Psoas muscle (tissue), 8 donors: ENCODE measurements around the gene RALA. TPM values are rescaled to one million over a fixed set of nuclear protein-coding genes. Genes with fewer than 3 reads are reported as not detected.
A peak's percentile ranks its signal among the peaks of the same experiment; 100 is the strongest.

ENCODE experiments used
- ATAC-seq, 4 donors: fragments of 200-7000 bp; cut with Tn5 transposase; one replicate each; pipeline ENCODE4 v1.9.1; 2020; ENCODE audit warnings: moderate library complexity in 3 of 4, mild to moderate bottlenecking in 2 of 4
- DNase-seq, 2 donors: peaks; one replicate each; pipeline ENCODE4 v3.0.0-alpha.2; 2020
- H3K27ac ChIP-seq: fragments of 200-600 bp; one replicate; pipeline ENCODE4 v1.8.0; 2022
- H3K27me3 ChIP-seq, 3 donors: fragments of 200-600 bp in 1 of 3; one replicate each; pipeline versions ENCODE4 v1.6.1 to v1.8.0; 2013 to 2022; ENCODE audit warnings: low read length in 2 of 3, mild to moderate bottlenecking in 2 of 3, moderate library complexity in 1 of 3; ENCODE audit not compliant: insufficient read depth in 3 of 3
- H3K36me3 ChIP-seq, 2 donors: fragments of 200-600 bp in 1 of 2; one replicate each; pipeline versions ENCODE4 v1.6.1 to v1.8.0; 2013 to 2022; ENCODE audit warnings: low read depth in 1 of 2, mild to moderate bottlenecking in 1 of 2, moderate library complexity in 1 of 2; ENCODE audit not compliant: insufficient read depth in 1 of 2
- H3K4me1 ChIP-seq: fragments of 200-600 bp; one replicate; pipeline ENCODE4 v1.8.0; 2022
- H3K4me3 ChIP-seq: fragments of 200-600 bp; one replicate; pipeline ENCODE4 v1.8.0; 2022; ENCODE audit warnings: mild to moderate bottlenecking
- H3K9me3 ChIP-seq: fragments of 200-600 bp; one replicate; pipeline ENCODE4 v1.8.0; 2022
- CTCF ChIP-seq: fragments of 200-600 bp; IDR thresholded peaks from one replicate; pipeline ENCODE4 v1.8.0; 2022; ENCODE audit warnings: antibody characterized with exemption
- WGBS, 3 donors: extraction: QIAGEN DNeasy Blood & Tissue Kit; methylation state at CpG; one replicate each; pipeline versions ENCODE4 v1.1.6 to v1.1.7; 2013; 5-methylcytosine and 5-hydroxymethylcytosine counted together
- intact Hi-C, 2 donors: fragments of 100-400 bp; cut with DNase I; formaldehyde crosslinking; loops; one replicate each; pipeline versions ENCODE4 v1.11.0 to v1.14.2; 2022
- polyA plus RNA-seq, 3 donors: library from polyadenylated mRNA; stranded (reverse); fragments of 200-250 nt; gene quantifications; one replicate each; pipeline ENCODE4 v1.2.3, GENCODE V29; 2013
- total RNA-seq, 4 donors: library from RNA; stranded (reverse); fragmentation: NEBNext Ultra II Directional in 2 of 4; extraction: Animal tissue kit (Norgen Biotek cat#: 25700) in 2 of 4; gene quantifications; one replicate each; pipeline versions ENCODE4 v1.2.1 to v1.2.4, GENCODE V29; 2021 to 2023
- donor health status: healthy with polysubstance abuse.
- donor health status: DM: no; HTN: no; CAD: no; lungs with moderate emphysema.
- donor health status: Bipolar disorder and iron deficiency.
- donor health status: healthy.
- donor health status: DM: yes; HTN: yes; CAD: no.
- donor health status: DM: no; HTN: no; CAD: no.
- donor health status: DM: no; HTN: no; CAD: no.
- donor health status: DM: yes; HTN: yes; CAD: no.

RALA gene
- total and polyA plus RNA-seq, 7 donors = 15.1 to 33.9 (median 17.9) TPM

DNA sequence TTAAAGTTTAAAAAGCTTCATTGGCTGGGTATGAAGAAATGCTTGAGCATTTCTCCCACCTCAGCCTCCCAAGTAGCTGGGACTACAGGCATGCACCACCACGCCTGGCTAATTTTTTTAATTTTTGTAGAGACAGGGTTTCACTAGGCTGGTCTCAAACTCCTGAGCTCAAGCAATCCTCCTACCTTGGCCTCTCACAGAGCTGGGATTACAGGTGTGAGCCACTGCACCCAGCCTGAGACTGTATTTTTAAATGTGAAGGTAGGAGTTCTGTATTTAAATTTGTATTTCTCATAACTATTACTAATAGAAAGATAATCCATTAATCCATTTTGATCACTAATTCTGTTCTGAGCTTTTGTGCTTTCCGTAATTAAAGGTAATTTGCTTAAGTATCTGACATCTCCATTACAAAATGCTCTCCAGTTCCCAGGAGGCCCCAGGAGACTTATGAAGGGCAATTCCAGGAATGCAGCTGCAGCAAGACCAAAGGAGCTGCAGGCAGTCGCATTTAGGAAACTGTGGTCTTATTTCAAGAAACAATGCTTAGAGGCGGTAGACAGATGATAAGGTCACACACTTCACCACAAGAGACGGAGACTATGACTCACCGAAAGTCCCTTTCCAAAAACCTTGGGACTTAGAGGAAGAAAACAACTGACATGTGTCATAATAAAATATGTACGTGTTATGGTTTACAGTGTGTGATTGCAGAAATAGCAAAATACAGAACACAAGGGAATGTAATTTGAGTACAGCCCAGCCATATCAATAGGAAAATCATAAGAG lies 33.9 kb upstream of the RALA start:
- Histone ChIP-seq H3K4me1 (no peaks in the 10 kb centered on the region), H3K4me3 (no peak overlapping the region), H3K9me3 (no peaks in the 10 kb centered on the region), H3K27me3 (no peaks in the 10 kb centered on the region), H3K27ac (no peak overlapping the region), H3K36me3 (no peaks in the 10 kb centered on the region)
- intact Hi-C loops = no loop called here
- no peak for DNase-seq
- no peak for TF ChIP-seq CTCF
- WGBS, 3 donors = 35 to 45% (median 44%) methylated on average over 7 of the region's 7 CpGs
- peak in 3 of 4 donors; percentile 28 to 41 (median 40) for ATAC-seq

GRCh38 chr7:39592586-39592985 lies 30.8 kb upstream of the RALA start:
- Histone ChIP-seq H3K4me3 (no peak overlapping the region), H3K36me3 (no peaks in the 10 kb centered on the region), H3K27ac (no peak overlapping the region), H3K27me3 (no peaks in the 10 kb centered on the region), H3K4me1 (no peaks in the 10 kb centered on the region), H3K9me3 (no peaks in the 10 kb centered on the region)
- intact Hi-C loops = no loop called here
- 47 to 60% (median 49%) methylated on average over 2 of the region's 2 CpGs for WGBS, 3 donors
- ATAC-seq = no peak
- TF ChIP-seq CTCF = no peak
- DNase-seq = no peak

DNA sequence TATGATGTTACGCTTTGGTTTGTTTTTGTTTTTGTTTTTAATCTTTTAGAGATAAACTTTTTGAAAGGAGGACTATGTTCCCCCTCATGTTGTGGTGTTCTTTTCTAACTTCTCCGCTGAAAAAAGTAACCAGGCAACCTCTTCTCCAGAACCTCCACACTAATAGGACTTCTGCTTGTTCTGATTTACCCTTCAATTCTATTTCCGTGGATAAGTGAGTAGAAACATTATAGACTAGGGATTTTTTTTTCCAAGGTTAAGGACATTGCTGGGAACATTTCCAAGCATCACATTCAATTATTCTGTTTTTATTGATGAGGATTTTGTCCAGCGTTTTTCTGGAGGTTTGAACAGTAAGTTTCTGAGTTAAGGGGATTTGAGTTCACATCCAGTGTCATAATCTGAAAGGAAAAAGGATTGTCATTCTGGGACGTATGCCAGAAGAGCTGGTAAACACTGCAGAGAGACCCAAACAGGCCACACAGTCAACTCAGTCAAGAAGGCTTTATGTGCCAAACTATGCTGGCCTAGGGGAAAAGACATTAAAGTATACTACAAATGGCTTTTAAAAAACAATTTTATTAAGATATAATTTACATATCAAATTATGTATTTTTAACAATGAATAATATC lies 28.3 kb upstream of the RALA start:
- no peak for TF ChIP-seq CTCF
- ATAC-seq (no peak), DNase-seq (no peak)
- Histone ChIP-seq H3K9me3 (no peaks in the 10 kb centered on the region), H3K27me3 (no peaks in the 10 kb centered on the region), H3K36me3 (no peaks in the 10 kb centered on the region), H3K4me3 (no peak overlapping the region), H3K4me1 (no peaks in the 10 kb centered on the region), H3K27ac (no peak overlapping the region)
- intact Hi-C loops = no loop called here
- 47 to 54% (median 51%) methylated on average over 5 of the region's 5 CpGs for WGBS, 3 donors

DNA sequence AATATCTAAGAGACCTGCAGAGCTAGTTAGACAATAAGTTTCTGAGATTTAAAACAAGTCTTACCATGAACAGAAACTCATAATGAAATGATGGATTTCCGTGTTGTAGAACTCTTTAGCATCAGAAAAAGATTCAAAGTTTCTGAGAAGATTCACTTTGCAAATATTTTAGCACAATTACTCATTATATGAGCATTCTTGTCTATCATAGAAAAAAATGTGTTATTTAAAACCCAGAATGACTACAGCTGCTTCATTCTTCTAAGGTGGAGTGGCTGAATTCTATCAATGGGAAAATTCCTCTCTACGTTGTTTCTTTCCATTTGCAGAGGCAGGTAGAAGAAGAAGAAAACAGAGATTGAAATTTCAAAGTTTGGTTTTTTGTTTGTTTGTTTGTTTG lies 21.0 kb upstream of the RALA start:
- intact Hi-C loops = no loop called here
- no peaks in the 10 kb centered on the region for H3K9me3 ChIP-seq
- no peak for TF ChIP-seq CTCF
- 44 to 66% (median 62%) methylated on average over 2 of the region's 2 CpGs for WGBS, 3 donors
- ATAC-seq = no peak
- H3K4me3 ChIP-seq = no peak overlapping the region
- no peaks in the 10 kb centered on the region for H3K36me3 ChIP-seq
- H3K4me1 ChIP-seq = no peaks in the 10 kb centered on the region
- H3K27me3 ChIP-seq = no peaks in the 10 kb centered on the region
- H3K27ac ChIP-seq = no peak overlapping the region
- no peak for DNase-seq
